ENCODE measurements around the gene FBXW10. TPM values are rescaled to one million over a fixed set of nuclear protein-coding genes. Genes with fewer than 3 reads are reported as not detected.
"Not testable (repeated sequence)": the region's sequence is repeated elsewhere in the genome, so short reads cannot be mapped to it uniquely, and the experiment has no call there.

FBXW10 gene
- total and polyA plus RNA-seq, 2 of the 4 experiments (the other 2 are of a cell fraction), result not detected

GRCh38 chr17:18771066-18771465 is 27.2 kb downstream of the FBXW10 start:
- H3K79me1 ChIP-seq (ENCODE audit: low read depth in 1 of 2, low read length in 2 of 2); H3K27ac ChIP-seq (ENCODE audit: insufficient read depth, low read length); H2BK5ac ChIP-seq (ENCODE audit: low read depth, low read length, poor library complexity, severe bottlenecking); H2BK120ac ChIP-seq (ENCODE audit: low read depth, low read length); H3K9ac ChIP-seq (ENCODE audit: low read depth, low read length); H2AK9ac ChIP-seq (replicated peaks; ENCODE audit: low read depth, low read length, poor library complexity); H2AK5ac ChIP-seq (ENCODE audit: low read depth, low read length); CTCF ChIA-PET; H3K9me3 ChIP-seq (ENCODE audit: control insufficient read depth, insufficient read depth, low read length); DNase-seq; H3K14ac ChIP-seq (replicated peaks; ENCODE audit: low read depth, low read length); H3K4me1 ChIP-seq (ENCODE audit: control insufficient read depth, insufficient read depth, low read length); dilution Hi-C loops (cut with HindIII; ENCODE audit: low sequenced_read_pairs, unreplicated experiment); H2BK15ac ChIP-seq (ENCODE audit: low read depth, low read length); H3K36me3 ChIP-seq (ENCODE audit: control insufficient read depth, insufficient read depth, low read length); BruUV-seq (replicated peaks); intact Hi-C loops (cut with micrococcal nuclease); H2AFZ ChIP-seq (replicated peaks; ENCODE audit: low read length, poor library complexity); H3K4me3 ChIP-seq (ENCODE audit: insufficient read depth, low read depth, low read length); H3K9me1 ChIP-seq (ENCODE audit: insufficient read depth, low read length); H4K8ac ChIP-seq (ENCODE audit: low read depth in 2 of 2, low read length in 2 of 2); H4K91ac ChIP-seq (ENCODE audit: insufficient read depth, low read depth, low read length); H2BK20ac ChIP-seq (ENCODE audit: low read depth, low read length); in situ Hi-C loops (cut with MboI; ENCODE audit: low sequenced_read_pairs); H4K5ac ChIP-seq (ENCODE audit: low read depth, low read length); POLR2A ChIA-PET (ENCODE audit: unreplicated experiment); H3K56ac ChIP-seq (ENCODE audit: extremely low read depth, insufficient read depth, low read length); H3K18ac ChIP-seq (ENCODE audit: low read depth, low read length); H3K4ac ChIP-seq (ENCODE audit: low read depth, low read length); H3K27me3 ChIP-seq (ENCODE audit: control insufficient read depth, insufficient read depth, low read length); H4K20me1 ChIP-seq (ENCODE audit: insufficient read depth, low read length); H3K4me2 ChIP-seq (ENCODE audit: low read depth, low read length); H3K23ac ChIP-seq (ENCODE audit: low read depth, low read length): not testable (repeated sequence)
- WGBS, 2 experiments (ENCODE audit: extremely low coverage in 2 of 2, insufficient read length in 1 of 2), result no CpG with 5 or more reads among the region's 4 CpGs
- peak; percentile 21; the same call in 1 of the 2 replicates for ATAC-seq (ENCODE audit: low read depth)

All from IMR-90 (cell line).